GM12872 (cell line): ENCODE results near the gene STAP2.

Experiments
- CTCF ChIP-seq: IDR thresholded peaks from 3 replicates; pipeline ENCODE4 v1.5.1; 2011; ENCODE audit warnings: low read depth, mild to moderate bottlenecking, low read length, moderate library complexity; ENCODE audit not compliant: insufficient read depth

STAP2 gene

GRCh38 chr19:4326215-4326836, 12.3 kb downstream of the STAP2 start:
- no peak for TF ChIP-seq CTCF

- TF ChIP-seq CTCF = no peak
Observed at GRCh38 chr19:4324228-4324627, 14.4 kb downstream of the STAP2 start.

- no peak for TF ChIP-seq CTCF
Observed at GRCh38 chr19:4323692-4324091, 14.9 kb downstream of the STAP2 start.

GRCh38 chr19:4322942-4323665, 15.5 kb downstream of the STAP2 start:
- no peak for TF ChIP-seq CTCF

- no peak for TF ChIP-seq CTCF
Observed at GRCh38 chr19:4320419-4320818, 18.2 kb downstream of the STAP2 start.

- TF ChIP-seq CTCF = no peak
Observed at GRCh38 chr19:4319067-4319718, 19.4 kb downstream of the STAP2 start.

GRCh38 chr19:4318460-4318859, 20.2 kb downstream of the STAP2 start:
- TF ChIP-seq CTCF = no peak
